ENCODE results near the gene STOML1. TPM values are rescaled to one million over a fixed set of nuclear protein-coding genes. Genes with fewer than 3 reads are reported as not detected.
"Not testable (repeated sequence)": the region's sequence is repeated elsewhere in the genome, so short reads cannot be mapped to it uniquely, and the experiment has no call there.

STOML1 gene
- total and polyA plus RNA-seq, 2 experiments from 2014 or later, result 14.2 to 21.0 TPM

DNA sequence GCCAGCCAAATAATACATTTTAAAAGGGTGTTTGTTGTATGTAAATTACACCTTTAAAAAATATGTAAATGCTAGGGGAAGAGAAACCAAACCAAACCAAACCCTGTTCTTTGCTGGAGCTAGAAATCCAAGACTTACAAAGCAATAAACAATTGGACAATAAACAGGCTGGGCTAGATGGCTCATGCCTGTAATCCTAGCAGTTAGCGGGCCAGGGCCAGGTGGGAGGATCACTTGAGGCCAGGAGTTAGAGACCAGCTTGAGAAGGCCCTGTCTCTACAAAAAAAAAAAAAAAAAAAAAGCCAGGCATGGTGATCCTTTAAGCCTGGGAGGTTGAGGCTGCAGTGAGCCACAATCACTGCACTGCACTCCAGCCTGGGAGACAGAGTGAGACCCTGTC is 12.5 kb downstream of the STOML1 start:
- Histone ChIP-seq H3K79me2 (no peaks in the 10 kb centered on the region), H3K27ac (no peak overlapping the region), H3K9me3 (ENCODE audit: low read depth) (no peaks in the 10 kb centered on the region), H3K4me3 (no peak overlapping the region), H3K9me2 (replicated peaks; ENCODE audit: insufficient read depth) (no peaks in the 10 kb centered on the region), H3K27me3 (no peaks in the 10 kb centered on the region), H3K36me3 (replicated peaks; ENCODE audit: insufficient read depth, low read depth) (no peaks in the 10 kb centered on the region), H3K4me1 (ENCODE audit: insufficient read depth) (peaks cover 34% of the 10 kb centered on the region), H2AFZ (no peak overlapping the region), H4K20me1 (ENCODE audit: insufficient read depth, poor library complexity, severe bottlenecking) (no peaks in the 10 kb centered on the region), H3K4me2 (no peak overlapping the region)
- 67% methylated on average over 1 of the region's 1 CpG for WGBS (ENCODE audit: low lambda C conversion rate, missing lambda C conversion rate)
- DNase-seq (ENCODE audit: low spot score), result no peak
- TF ChIP-seq, protein P1, sequence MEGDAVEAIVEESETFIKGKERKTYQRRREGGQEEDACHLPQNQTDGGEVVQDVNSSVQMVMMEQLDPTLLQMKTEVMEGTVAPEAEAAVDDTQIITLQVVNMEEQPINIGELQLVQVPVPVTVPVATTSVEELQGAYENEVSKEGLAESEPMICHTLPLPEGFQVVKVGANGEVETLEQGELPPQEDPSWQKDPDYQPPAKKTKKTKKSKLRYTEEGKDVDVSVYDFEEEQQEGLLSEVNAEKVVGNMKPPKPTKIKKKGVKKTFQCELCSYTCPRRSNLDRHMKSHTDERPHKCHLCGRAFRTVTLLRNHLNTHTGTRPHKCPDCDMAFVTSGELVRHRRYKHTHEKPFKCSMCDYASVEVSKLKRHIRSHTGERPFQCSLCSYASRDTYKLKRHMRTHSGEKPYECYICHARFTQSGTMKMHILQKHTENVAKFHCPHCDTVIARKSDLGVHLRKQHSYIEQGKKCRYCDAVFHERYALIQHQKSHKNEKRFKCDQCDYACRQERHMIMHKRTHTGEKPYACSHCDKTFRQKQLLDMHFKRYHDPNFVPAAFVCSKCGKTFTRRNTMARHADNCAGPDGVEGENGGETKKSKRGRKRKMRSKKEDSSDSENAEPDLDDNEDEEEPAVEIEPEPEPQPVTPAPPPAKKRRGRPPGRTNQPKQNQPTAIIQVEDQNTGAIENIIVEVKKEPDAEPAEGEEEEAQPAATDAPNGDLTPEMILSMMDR (IDR thresholded peaks at IDR 0.05; ENCODE audit: poor library complexity), result no peak
- TF ChIP-seq EZH2 (IDR thresholded peaks at IDR 0.05; ENCODE audit: borderline replicate concordance) (no peak), EZH2phosphoT487 (IDR thresholded peaks at IDR 0.05; ENCODE audit: low read depth, severe bottlenecking, unreplicated experiment) (no peak)

DNA sequence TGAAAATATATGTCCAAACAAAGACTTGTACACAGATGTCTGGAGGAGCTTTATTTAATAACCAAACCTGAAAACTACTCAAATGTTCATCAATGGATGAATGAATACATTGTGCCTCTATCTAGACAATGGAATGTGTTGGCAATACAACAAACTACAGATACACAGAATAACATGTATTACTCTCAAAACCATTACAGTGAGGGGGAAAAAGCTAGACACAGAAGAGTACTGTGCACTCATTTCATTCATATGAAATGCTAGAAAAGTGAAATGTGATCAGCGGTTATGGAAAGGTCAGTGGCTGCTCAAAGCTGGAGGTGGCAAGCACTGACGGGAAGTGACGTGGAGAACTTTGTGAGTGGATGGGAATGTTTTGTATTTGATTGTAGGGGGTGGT is 13.2 kb downstream of the STOML1 start:
- Histone ChIP-seq H3K4me1 (ENCODE audit: insufficient read depth) (peaks cover 27% of the 10 kb centered on the region), H3K27ac (no peak overlapping the region), H3K4me2 (no peak overlapping the region), H3K27me3 (no peaks in the 10 kb centered on the region), H3K79me2 (no peaks in the 10 kb centered on the region), H3K9me2 (replicated peaks; ENCODE audit: insufficient read depth) (no peaks in the 10 kb centered on the region), H2AFZ (no peak overlapping the region), H4K20me1 (ENCODE audit: insufficient read depth, poor library complexity, severe bottlenecking) (no peaks in the 10 kb centered on the region), H3K9me3 (ENCODE audit: low read depth) (no peaks in the 10 kb centered on the region), H3K4me3 (no peak overlapping the region), H3K36me3 (replicated peaks; ENCODE audit: insufficient read depth, low read depth) (no peaks in the 10 kb centered on the region)
- no peak for DNase-seq (ENCODE audit: low spot score)
- TF ChIP-seq EZH2 (IDR thresholded peaks at IDR 0.05; ENCODE audit: borderline replicate concordance), result no peak
- TF ChIP-seq EZH2phosphoT487 (IDR thresholded peaks at IDR 0.05; ENCODE audit: low read depth, severe bottlenecking, unreplicated experiment), result no peak
- TF ChIP-seq, protein P1 (IDR thresholded peaks at IDR 0.05; ENCODE audit: poor library complexity), result no peak
- 90% methylated on average over 3 of the region's 3 CpGs for WGBS (ENCODE audit: low lambda C conversion rate, missing lambda C conversion rate)

DNA sequence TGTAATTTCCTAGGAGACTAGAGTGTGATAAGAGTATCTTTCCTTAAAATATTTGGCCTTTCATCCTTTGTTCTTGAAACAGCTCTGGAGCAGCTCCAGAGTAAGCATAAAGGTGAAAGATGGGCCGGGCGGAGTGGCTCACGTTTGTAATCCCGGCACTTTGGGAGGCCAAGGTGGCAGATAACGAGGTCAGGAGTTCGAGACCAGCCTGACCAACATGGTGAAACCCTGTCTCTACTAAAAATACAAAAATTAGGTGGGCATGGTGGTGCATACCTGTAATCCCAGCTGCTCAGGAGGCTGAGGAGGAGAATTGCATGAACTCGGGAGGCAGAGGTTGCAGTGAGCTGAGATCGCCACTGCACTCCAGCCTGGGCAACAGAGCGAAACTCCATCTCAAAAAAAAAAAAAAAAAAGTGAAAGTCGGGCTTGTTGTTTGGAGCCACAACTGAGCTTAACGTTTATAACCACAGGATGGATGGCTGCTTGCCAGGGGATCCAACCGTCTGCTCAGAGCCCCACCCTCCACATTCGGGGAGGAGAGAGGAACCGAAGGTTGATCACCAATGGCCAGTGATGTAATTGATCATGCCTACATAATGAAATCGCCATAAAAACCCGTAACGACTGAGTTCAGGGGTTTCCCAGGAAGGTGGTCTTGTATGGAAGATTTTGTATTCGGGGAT is 16.5 kb downstream of the STOML1 start:
- H3K27ac ChIP-seq; DNase-seq (ENCODE audit: low spot score); H3K27me3 ChIP-seq; H3K4me3 ChIP-seq; H4K20me1 ChIP-seq (ENCODE audit: insufficient read depth, poor library complexity, severe bottlenecking); H2AFZ ChIP-seq; H3K4me1 ChIP-seq (ENCODE audit: insufficient read depth); H3K4me2 ChIP-seq; H3K79me2 ChIP-seq; H3K36me3 ChIP-seq (replicated peaks; ENCODE audit: insufficient read depth, low read depth); H3K9me2 ChIP-seq (replicated peaks; ENCODE audit: insufficient read depth); H3K9me3 ChIP-seq (ENCODE audit: low read depth): not testable (repeated sequence)
- 72% methylated on average over 18 of the region's 18 CpGs for WGBS (ENCODE audit: low lambda C conversion rate, missing lambda C conversion rate)

- H3K27me3 ChIP-seq; H3K9me2 ChIP-seq (replicated peaks; ENCODE audit: insufficient read depth); H3K4me1 ChIP-seq (ENCODE audit: insufficient read depth); H2AFZ ChIP-seq; H3K79me2 ChIP-seq; H3K4me3 ChIP-seq; H4K20me1 ChIP-seq (ENCODE audit: insufficient read depth, poor library complexity, severe bottlenecking); H3K9me3 ChIP-seq (ENCODE audit: low read depth); H3K36me3 ChIP-seq (replicated peaks; ENCODE audit: insufficient read depth, low read depth); DNase-seq (ENCODE audit: low spot score); H3K27ac ChIP-seq; H3K4me2 ChIP-seq: not testable (repeated sequence)
- WGBS (ENCODE audit: low lambda C conversion rate, missing lambda C conversion rate), result 93% methylated on average over 26 of the region's 39 CpGs
These were observed 18.4 kb downstream of the STOML1 start for GRCh38 chr15:73973683-73974200.
